ENCODE data around the gene NDE1. TPM values are rescaled to one million over a fixed set of nuclear protein-coding genes. Genes with fewer than 3 reads are reported as not detected.

The NDE1 gene
- total and polyA plus RNA-seq, 9 of the 15 experiments (the other 6 are each of a cell fraction or from before 2014, with no cell fraction given) = 3.1 to 59.9 (median 30.0) TPM

GRCh38 chr16:15650019-15650697 lies at the start of gene NDE1 (continued):
- TF ChIP-seq ZNF512 (tag; IDR thresholded peaks at IDR 0.05) (no peak), ESRRB (CRISPR knock-in tag; IDR thresholded peaks at IDR 0.05; ENCODE audit: borderline replicate concordance) (no peak), ATF6 (CRISPR knock-in tag; IDR thresholded peaks at IDR 0.05) (0 out of 2 replicates have a peak, but pooled peaks have one; percentile 55), TBL1XR1 (IDR thresholded peaks at IDR 0.05; ENCODE audit: low read length in 2 of 2) (no peak), ZMIZ1 (IDR thresholded peaks at IDR 0.05; ENCODE audit: low read depth in 2 of 2, low read length in 2 of 2) (0 out of 4 replicates have a peak, but pooled peaks of 1 of the 2 experiments have one; percentile 3), ASH1L (IDR thresholded peaks at IDR 0.05; ENCODE audit: borderline replicate concordance, low read depth, partially characterized antibody) (peak; percentile 46), GTF2E2 (tag; IDR thresholded peaks at IDR 0.05) (no peak), AFF4 (CRISPR knock-in tag; IDR thresholded peaks at IDR 0.05) (0 out of 2 replicates have a peak, but pooled peaks have one; percentile 59), FOXJ2 (tag; IDR thresholded peaks at IDR 0.05) (no peak), SETDB1 (IDR thresholded peaks at IDR 0.05; ENCODE audit: low read length) (no peak), MTF1 (CRISPR knock-in tag; IDR thresholded peaks at IDR 0.05; ENCODE audit: borderline replicate concordance) (no peak), GABPB1 (CRISPR knock-in tag; IDR thresholded peaks at IDR 0.05) (0 out of 2 replicates have a peak, but pooled peaks have one; percentile 35), MTA3 (IDR thresholded peaks at IDR 0.05; ENCODE audit: borderline replicate concordance) (0 out of 2 replicates have a peak, but pooled peaks have one; percentile 41), BCOR (IDR thresholded peaks at IDR 0.05) (no peak), ZFP1 (CRISPR knock-in tag; IDR thresholded peaks at IDR 0.05) (no peak), CBX5 (IDR thresholded peaks at IDR 0.05; ENCODE audit: borderline replicate concordance, low read depth) (0 out of 2 replicates have a peak, but pooled peaks have one; percentile 56)
